Neural cell (in vitro differentiated cells): ENCODE measurements around the gene TENM3. TPM values are rescaled to one million over a fixed set of nuclear protein-coding genes. Genes with fewer than 3 reads are reported as not detected.

Experiments
- H2AFZ ChIP-seq: fragments of 200-600, 300-800 bp; sonication (generic), shearing (Covaris generic); 2 replicates; pipeline ENCODE4 v1.6.0; 2014; ENCODE audit warnings: low read depth, mild to moderate bottlenecking, antibody characterized with exemption, low read length, moderate library complexity
- H3F3A ChIP-seq: fragments of 200-600 bp; shearing (Covaris generic); 2 replicates; pipeline ENCODE4 v1.6.1; 2016; ENCODE audit warnings: mild to moderate bottlenecking, moderate library complexity, mixed read lengths, antibody characterized with exemption, low read length; ENCODE audit not compliant: insufficient read depth, poor library complexity, severe bottlenecking
- H3K27ac ChIP-seq: fragments of 200-600, 300-800 bp; sonication (generic), shearing (Covaris generic); 2 replicates; pipeline ENCODE4 v1.5.1; 2014; ENCODE audit warnings: mild to moderate bottlenecking, low read length, moderate library complexity
- H3K27me3 ChIP-seq: fragments of 300-800, 200-600 bp; sonication (generic), shearing (Covaris generic); 2 replicates; pipeline ENCODE4 v1.6.0; 2014; ENCODE audit warnings: mild to moderate bottlenecking, low read depth, low read length, moderate library complexity; ENCODE audit not compliant: insufficient read depth
- H3K36me3 ChIP-seq: fragments of 300-800, 200-600 bp; sonication (generic), shearing (Covaris generic); 2 replicates; pipeline ENCODE4 v1.5.1; 2014; ENCODE audit warnings: mild to moderate bottlenecking, antibody characterized with exemption, low read length, moderate library complexity; ENCODE audit not compliant: insufficient read depth
- H3K4me2 ChIP-seq: fragments of 300-800, 200-600 bp; sonication (generic), shearing (Covaris generic); 2 replicates; pipeline ENCODE4 v1.6.0; 2014; ENCODE audit warnings: mild to moderate bottlenecking, low read length
- H3K4me3 ChIP-seq: fragments of 300-800, 200-600 bp; sonication (generic), shearing (Covaris generic); 2 replicates; pipeline ENCODE4 v1.5.1; 2014; ENCODE audit warnings: mild to moderate bottlenecking, low read length, moderate library complexity
- H3K79me2 ChIP-seq: fragments of 200-600 bp; shearing (Covaris generic); replicated peaks from 2 replicates; pipeline ENCODE4 v1.6.0; 2014; ENCODE audit warnings: mild to moderate bottlenecking, low read length, moderate library complexity; ENCODE audit not compliant: insufficient read depth
- H3K9ac ChIP-seq: fragments of 300-800, 200-600 bp; sonication (generic), shearing (Covaris generic); 2 replicates; pipeline ENCODE4 v1.6.1; 2016; ENCODE audit warnings: mild to moderate bottlenecking, low read length, mixed read lengths
- H3K9me2 ChIP-seq: fragments of 200-600 bp; shearing (Covaris generic); 2 replicates; pipeline ENCODE4 v1.6.1; 2016; ENCODE audit warnings: mild to moderate bottlenecking, low read length, mixed read lengths; ENCODE audit not compliant: insufficient read depth
- H3K9me3 ChIP-seq: fragments of 200-600, 300-800 bp; sonication (generic), shearing (Covaris generic); 2 replicates; pipeline ENCODE4 v1.6.1; 2016; ENCODE audit warnings: mild to moderate bottlenecking, mixed run types, low read length, moderate library complexity, mixed read lengths
- H4K20me1 ChIP-seq: fragments of 200-600 bp; shearing (Covaris generic); 2 replicates; pipeline ENCODE4 v1.6.1; 2016; ENCODE audit warnings: mild to moderate bottlenecking, mixed run types; ENCODE audit not compliant: insufficient read depth
- EP300 ChIP-seq: fragments of 450-650 bp; conservative IDR thresholded peaks from 2 replicates; pipeline ENCODE4 v1.6.1; 2014; ENCODE audit warnings: antibody characterized with exemption, mild to moderate bottlenecking, moderate library complexity; ENCODE audit not compliant: poor library complexity, severe bottlenecking
- MXI1 ChIP-seq: fragments of 450-650 bp; conservative IDR thresholded peaks from 2 replicates; pipeline ENCODE4 v1.6.1; 2014; ENCODE audit warnings: antibody characterized with exemption, mild to moderate bottlenecking; ENCODE audit not compliant: poor library complexity, severe bottlenecking
- POLR2AphosphoS5 ChIP-seq: IDR thresholded peaks from 2 replicates; pipeline ENCODE4 v1.6.1; 2012
- RAD21 ChIP-seq: fragments of 450-650 bp; conservative IDR thresholded peaks from 2 replicates; pipeline ENCODE4 v1.6.1; 2014; ENCODE audit warnings: antibody characterized with exemption, mild to moderate bottlenecking, moderate library complexity
- REST ChIP-seq: IDR thresholded peaks from 2 replicates; pipeline ENCODE4 v1.6.1; 2012; ENCODE audit warnings: borderline replicate concordance
- SMC3 ChIP-seq: fragments of 450-650 bp; conservative IDR thresholded peaks from 2 replicates; pipeline ENCODE4 v1.6.1; 2014; ENCODE audit warnings: antibody characterized with exemption, mild to moderate bottlenecking, moderate library complexity; ENCODE audit not compliant: poor library complexity
- TAF1 ChIP-seq: IDR thresholded peaks from 2 replicates; pipeline ENCODE4 v1.6.1; 2012; ENCODE audit warnings: low read depth
- polyA plus RNA-seq: library from polyadenylated mRNA; depleted of rRNA; stranded (reverse); fragments of >200 nt; gene quantifications from 2 replicates; pipeline ENCODE4 v1.2.3, GENCODE V29; 2014
- TF ChIP-seq, protein P1 (sequence below): fragments of 450-650 bp; IDR thresholded peaks from 2 replicates; pipeline ENCODE4 v1.5.1; 2014; ENCODE audit warnings: antibody characterized with exemption, mild to moderate bottlenecking, moderate library complexity; ENCODE audit not compliant: poor library complexity, severe bottlenecking

Gene TENM3
- polyA plus RNA-seq, 1 donor from 2014 or later, result 7.3 TPM

- no peak overlapping the region for H3K4me2 ChIP-seq
- H3K9me3 ChIP-seq, result no peaks in the 10 kb centered on the region
- no peak overlapping the region for H3K4me3 ChIP-seq
- H3K36me3 ChIP-seq, result no peaks in the 10 kb centered on the region
- no peaks in the 10 kb centered on the region for H3K27me3 ChIP-seq
- TF ChIP-seq TAF1 (no peak), SMC3 (no peak)
- no peak overlapping the region for H2AFZ ChIP-seq
- no peak overlapping the region for H3K9ac ChIP-seq
- no peaks in the 10 kb centered on the region for H3F3A ChIP-seq
- H3K9me2 ChIP-seq, result no peaks in the 10 kb centered on the region
- no peaks in the 10 kb centered on the region for H4K20me1 ChIP-seq
- no peaks in the 10 kb centered on the region for H3K79me2 ChIP-seq
- H3K27ac ChIP-seq, result no peak overlapping the region
These were observed 20.4 kb upstream of the TENM3 start for GRCh38 chr4:182222766-182223165.

- H3K4me3 ChIP-seq, result no peak overlapping the region
- H2AFZ ChIP-seq, result no peak overlapping the region
- no peaks in the 10 kb centered on the region for H3K27me3 ChIP-seq
- no peak overlapping the region for H3K4me2 ChIP-seq
- TF ChIP-seq MXI1, result no peak
- H3K27ac ChIP-seq, result no peak overlapping the region
- no peaks in the 10 kb centered on the region for H3K79me2 ChIP-seq
- H3K9ac ChIP-seq, result no peak overlapping the region
- H3K36me3 ChIP-seq, result no peaks in the 10 kb centered on the region
- H3K9me2 ChIP-seq, result no peaks in the 10 kb centered on the region
- no peaks in the 10 kb centered on the region for H3F3A ChIP-seq
- no peaks in the 10 kb centered on the region for H4K20me1 ChIP-seq
- no peaks in the 10 kb centered on the region for H3K9me3 ChIP-seq
These were observed 19.5 kb upstream of the TENM3 start for GRCh38 chr4:182223708-182224107.

DNA sequence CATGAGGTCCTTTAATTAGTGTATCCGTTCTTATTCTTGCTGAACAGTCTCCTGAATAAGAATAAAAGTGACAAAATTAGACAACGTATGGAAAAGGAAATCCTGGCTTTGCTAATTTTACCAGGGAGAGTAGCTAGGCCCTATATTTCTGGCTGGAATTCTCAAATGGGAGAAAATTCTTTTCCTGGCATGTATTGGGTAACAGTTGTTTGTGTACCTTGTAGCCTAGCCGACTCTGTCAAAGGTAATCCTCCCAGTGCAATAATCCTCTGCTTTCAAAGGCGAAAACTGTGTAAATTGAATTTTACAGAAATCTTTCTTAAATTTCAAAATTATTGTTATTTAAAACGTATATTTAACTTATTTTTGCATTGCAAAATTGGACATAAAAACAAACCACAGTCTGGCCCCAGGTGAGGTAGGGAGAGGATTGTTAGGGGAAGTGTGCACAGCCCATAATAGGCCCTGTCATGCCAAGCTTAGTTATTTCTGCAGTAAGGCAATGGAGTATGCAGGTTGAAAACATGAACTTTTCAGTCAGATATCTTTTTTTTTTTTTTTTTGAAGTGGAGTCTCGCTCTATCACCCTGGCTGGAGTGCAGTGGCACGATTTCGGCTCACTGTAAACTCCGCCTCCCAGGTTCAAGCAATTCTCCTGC is 18.9 kb upstream of the TENM3 start:
- H3F3A ChIP-seq, result no peaks in the 10 kb centered on the region
- no peak overlapping the region for H3K27ac ChIP-seq
- H3K4me2 ChIP-seq, result no peak overlapping the region
- no peak overlapping the region for H3K4me3 ChIP-seq
- no peaks in the 10 kb centered on the region for H3K9me2 ChIP-seq
- TF ChIP-seq, protein P1, sequence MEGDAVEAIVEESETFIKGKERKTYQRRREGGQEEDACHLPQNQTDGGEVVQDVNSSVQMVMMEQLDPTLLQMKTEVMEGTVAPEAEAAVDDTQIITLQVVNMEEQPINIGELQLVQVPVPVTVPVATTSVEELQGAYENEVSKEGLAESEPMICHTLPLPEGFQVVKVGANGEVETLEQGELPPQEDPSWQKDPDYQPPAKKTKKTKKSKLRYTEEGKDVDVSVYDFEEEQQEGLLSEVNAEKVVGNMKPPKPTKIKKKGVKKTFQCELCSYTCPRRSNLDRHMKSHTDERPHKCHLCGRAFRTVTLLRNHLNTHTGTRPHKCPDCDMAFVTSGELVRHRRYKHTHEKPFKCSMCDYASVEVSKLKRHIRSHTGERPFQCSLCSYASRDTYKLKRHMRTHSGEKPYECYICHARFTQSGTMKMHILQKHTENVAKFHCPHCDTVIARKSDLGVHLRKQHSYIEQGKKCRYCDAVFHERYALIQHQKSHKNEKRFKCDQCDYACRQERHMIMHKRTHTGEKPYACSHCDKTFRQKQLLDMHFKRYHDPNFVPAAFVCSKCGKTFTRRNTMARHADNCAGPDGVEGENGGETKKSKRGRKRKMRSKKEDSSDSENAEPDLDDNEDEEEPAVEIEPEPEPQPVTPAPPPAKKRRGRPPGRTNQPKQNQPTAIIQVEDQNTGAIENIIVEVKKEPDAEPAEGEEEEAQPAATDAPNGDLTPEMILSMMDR, result no peak
- TF ChIP-seq EP300 (no peak), MXI1 (no peak), RAD21 (no peak), TAF1 (no peak), REST (no peak), SMC3 (no peak), POLR2AphosphoS5 (no peak)
- H4K20me1 ChIP-seq, result no peaks in the 10 kb centered on the region
- no peaks in the 10 kb centered on the region for H3K27me3 ChIP-seq
- H3K79me2 ChIP-seq, result no peaks in the 10 kb centered on the region
- no peak overlapping the region for H2AFZ ChIP-seq
- H3K36me3 ChIP-seq, result no peaks in the 10 kb centered on the region
- H3K9ac ChIP-seq, result no peak overlapping the region
- H3K9me3 ChIP-seq, result no peaks in the 10 kb centered on the region
